Nephron (organoid): ENCODE measurements around the gene SLC30A2.

Experiments used
- H3K27ac Mint-ChIP-seq, 3 experiments: 2 replicates each; pipeline ENCODE4 v1.8.0; 2020; ENCODE audit warnings: mixed read lengths in 3 of 3, mild to moderate bottlenecking in 2 of 3, moderate library complexity in 1 of 3
- H3K27me3 Mint-ChIP-seq: 2 replicates; pipeline ENCODE4 v1.8.0; 2021; ENCODE audit warnings: low read depth, mild to moderate bottlenecking, moderate library complexity, mixed read lengths
- H3K36me3 Mint-ChIP-seq: 2 replicates; pipeline ENCODE4 v1.8.0; 2020; ENCODE audit warnings: low read depth, mixed read lengths
- H3K4me1 Mint-ChIP-seq: 2 replicates; pipeline ENCODE4 v1.8.0; 2020; ENCODE audit warnings: mixed read lengths
- H3K4me3 Mint-ChIP-seq, 3 experiments: 2 replicates each; pipeline ENCODE4 v1.8.0; 2020; ENCODE audit warnings: mild to moderate bottlenecking in 3 of 3, mixed read lengths in 3 of 3, moderate library complexity in 2 of 3
- H3K9me3 Mint-ChIP-seq: 2 replicates; pipeline ENCODE4 v1.8.0; 2020; ENCODE audit warnings: mixed read lengths
- TF ChIP-seq, protein P1 (sequence below), 3 experiments: fragments of 200-600 bp; sonication (generic); IDR thresholded peaks; one replicate each; pipeline ENCODE4 v1.5.0; 2021; ENCODE audit warnings: antibody characterized with exemption in 3 of 3; ENCODE audit not compliant: unreplicated experiment in 3 of 3

SLC30A2 gene

GRCh38 chr1:26055041-26055440, 9.1 kb upstream of the SLC30A2 start:
- Mint-ChIP-seq H3K27me3 (peaks cover 30% of the 10 kb centered on the region), H3K4me1 (peaks cover 2% of the 10 kb centered on the region), H3K27ac (no peak overlapping the region), H3K4me3 (no peak overlapping the region), H3K9me3 (no peaks in the 10 kb centered on the region), H3K36me3 (no peaks in the 10 kb centered on the region)
- TF ChIP-seq, protein P1, sequence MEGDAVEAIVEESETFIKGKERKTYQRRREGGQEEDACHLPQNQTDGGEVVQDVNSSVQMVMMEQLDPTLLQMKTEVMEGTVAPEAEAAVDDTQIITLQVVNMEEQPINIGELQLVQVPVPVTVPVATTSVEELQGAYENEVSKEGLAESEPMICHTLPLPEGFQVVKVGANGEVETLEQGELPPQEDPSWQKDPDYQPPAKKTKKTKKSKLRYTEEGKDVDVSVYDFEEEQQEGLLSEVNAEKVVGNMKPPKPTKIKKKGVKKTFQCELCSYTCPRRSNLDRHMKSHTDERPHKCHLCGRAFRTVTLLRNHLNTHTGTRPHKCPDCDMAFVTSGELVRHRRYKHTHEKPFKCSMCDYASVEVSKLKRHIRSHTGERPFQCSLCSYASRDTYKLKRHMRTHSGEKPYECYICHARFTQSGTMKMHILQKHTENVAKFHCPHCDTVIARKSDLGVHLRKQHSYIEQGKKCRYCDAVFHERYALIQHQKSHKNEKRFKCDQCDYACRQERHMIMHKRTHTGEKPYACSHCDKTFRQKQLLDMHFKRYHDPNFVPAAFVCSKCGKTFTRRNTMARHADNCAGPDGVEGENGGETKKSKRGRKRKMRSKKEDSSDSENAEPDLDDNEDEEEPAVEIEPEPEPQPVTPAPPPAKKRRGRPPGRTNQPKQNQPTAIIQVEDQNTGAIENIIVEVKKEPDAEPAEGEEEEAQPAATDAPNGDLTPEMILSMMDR (IDR thresholded peaks at IDR 0.05; ENCODE audit: unreplicated experiment in 3 of 3) = no peak

- TF ChIP-seq, protein P1 (IDR thresholded peaks at IDR 0.05; ENCODE audit: unreplicated experiment in 3 of 3) = no peak
- Mint-ChIP-seq H3K27ac (no peak overlapping the region), H3K4me1 (no peaks in the 10 kb centered on the region), H3K36me3 (no peaks in the 10 kb centered on the region), H3K4me3 (no peak overlapping the region), H3K9me3 (no peaks in the 10 kb centered on the region), H3K27me3 (peaks cover 35% of the 10 kb centered on the region)
Observed at GRCh38 chr1:26053718-26054560, 8.0 kb upstream of the SLC30A2 start.

DNA sequence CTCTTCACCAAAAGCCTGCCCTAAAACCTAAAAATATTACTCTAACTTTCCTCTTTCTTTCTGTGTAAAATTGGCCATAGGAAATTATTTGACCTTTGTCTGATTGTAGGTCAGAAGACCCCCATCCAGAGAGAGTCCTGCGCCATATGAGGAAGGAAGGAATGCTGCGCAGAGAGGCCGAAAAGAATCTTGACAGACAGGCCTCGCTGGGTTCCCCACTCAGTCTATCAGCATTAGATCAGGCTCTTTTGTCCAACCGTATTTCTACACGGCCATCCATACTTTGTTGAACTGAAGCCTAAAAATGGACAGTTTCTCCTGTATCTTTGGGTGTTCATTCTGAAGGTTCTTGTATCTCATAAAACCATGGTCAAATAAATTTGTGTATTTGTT, 4.3 kb upstream of the SLC30A2 start:
- Mint-ChIP-seq H3K27me3 (peaks cover 67% of the 10 kb centered on the region), H3K9me3 (no peaks in the 10 kb centered on the region), H3K27ac (no peak overlapping the region), H3K36me3 (no peaks in the 10 kb centered on the region), H3K4me1 (no peaks in the 10 kb centered on the region), H3K4me3 (no peak overlapping the region)
- TF ChIP-seq, protein P1 (IDR thresholded peaks at IDR 0.05; ENCODE audit: unreplicated experiment in 3 of 3) = no peak

- H3K4me3 Mint-ChIP-seq = no peak overlapping the region
- H3K4me1 Mint-ChIP-seq = no peaks in the 10 kb centered on the region
- no peak overlapping the region for H3K27ac Mint-ChIP-seq
- H3K27me3 Mint-ChIP-seq = peaks cover 72% of the 10 kb centered on the region
- TF ChIP-seq, protein P1 (IDR thresholded peaks at IDR 0.05; ENCODE audit: unreplicated experiment in 3 of 3) = no peak
- H3K36me3 Mint-ChIP-seq = no peaks in the 10 kb centered on the region
- H3K9me3 Mint-ChIP-seq = no peaks in the 10 kb centered on the region
Observed at GRCh38 chr1:26049531-26050247, 3.8 kb upstream of the SLC30A2 start.

DNA sequence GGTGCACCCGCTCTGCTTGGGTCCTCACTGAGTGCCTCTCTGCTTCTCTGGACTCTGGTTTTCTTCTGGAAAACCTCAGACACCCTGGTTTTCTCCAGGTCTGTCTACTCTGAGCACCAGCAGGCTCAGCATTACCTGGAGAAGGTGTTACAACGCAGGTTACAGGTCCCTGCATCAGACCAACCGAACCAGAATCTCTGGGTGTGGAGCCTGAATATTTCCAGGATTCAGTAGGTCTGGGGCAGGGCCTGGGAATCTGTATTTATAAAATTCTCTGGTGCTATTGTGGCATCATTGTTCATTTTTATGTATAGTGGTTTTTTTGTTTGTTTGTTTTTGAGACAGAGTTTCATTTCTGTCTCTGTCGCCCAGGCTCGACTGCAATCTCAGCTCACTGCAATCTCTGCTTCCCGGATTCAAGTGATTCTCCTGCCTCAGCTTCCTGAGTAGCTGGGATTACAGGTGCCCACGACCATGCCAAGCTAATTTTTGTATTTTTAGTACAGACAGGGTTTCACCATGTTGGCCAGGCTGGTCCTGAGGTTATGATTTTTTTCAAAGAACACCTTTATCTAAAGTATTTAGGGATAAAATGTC, 1.5 kb upstream of the SLC30A2 start:
- TF ChIP-seq, protein P1 (IDR thresholded peaks at IDR 0.05; ENCODE audit: unreplicated experiment in 3 of 3) = no peak
- no peaks in the 10 kb centered on the region for H3K9me3 Mint-ChIP-seq
- peaks cover 95% of the 10 kb centered on the region for H3K27me3 Mint-ChIP-seq
- H3K4me3 Mint-ChIP-seq = peak overlapping the region in 1 of 3 experiments; percentile 69
- no peaks in the 10 kb centered on the region for H3K4me1 Mint-ChIP-seq
- H3K27ac Mint-ChIP-seq = no peak overlapping the region
- no peaks in the 10 kb centered on the region for H3K36me3 Mint-ChIP-seq
